HG03442 (cell line): ENCODE measurements around the gene ARHGEF16.

Experiments used
- ATAC-seq: cut with Tn5 transposase; IDR thresholded peaks from one replicate; pipeline ENCODE4 v1.9.1; 2021; ENCODE audit warnings: mild to moderate bottlenecking, moderate library complexity; ENCODE audit not compliant: unreplicated experiment

ARHGEF16 gene

DNA sequence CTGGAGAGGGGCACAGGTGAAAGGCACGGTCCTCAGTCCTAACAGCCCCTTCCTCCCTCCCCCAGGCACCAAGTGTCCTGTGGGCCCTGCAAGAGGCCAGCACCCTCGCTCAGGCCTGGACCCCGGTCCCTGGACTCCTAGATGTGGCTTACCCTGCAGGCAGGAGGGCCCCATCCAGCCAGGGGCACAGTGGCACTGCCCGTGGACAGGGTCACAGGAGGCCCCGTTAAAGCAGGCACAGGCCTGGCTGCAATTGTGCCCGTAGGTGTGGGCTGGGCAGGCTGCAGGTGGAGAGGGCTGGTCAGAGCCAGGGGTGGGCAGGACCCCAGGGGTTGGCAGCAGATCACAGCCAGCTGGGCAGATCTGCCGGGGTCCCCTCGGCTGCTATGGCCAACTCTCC lies 44.5 kb downstream of the ARHGEF16 start:
- no peak for ATAC-seq

DNA sequence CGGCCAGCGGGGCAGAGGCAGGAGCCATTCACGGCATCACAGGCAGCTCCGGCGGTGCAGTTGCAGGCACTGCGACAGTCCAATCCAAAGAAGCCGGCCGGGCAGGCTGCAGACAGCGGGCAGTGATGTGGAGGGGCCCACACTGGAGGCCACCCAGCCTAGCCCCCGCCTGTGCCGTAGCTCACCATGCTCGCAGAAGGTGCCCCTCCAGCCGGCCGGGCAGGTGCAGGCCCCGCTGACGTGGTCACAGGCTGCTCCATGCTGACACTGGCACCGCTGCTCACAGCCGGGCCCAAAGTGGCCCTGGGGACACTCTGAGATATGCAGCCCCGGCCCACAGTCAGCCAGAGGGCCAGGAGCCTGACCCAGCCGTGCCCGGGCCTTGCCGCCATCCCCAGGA lies 45.1 kb downstream of the ARHGEF16 start:
- ATAC-seq, result no peak

DNA sequence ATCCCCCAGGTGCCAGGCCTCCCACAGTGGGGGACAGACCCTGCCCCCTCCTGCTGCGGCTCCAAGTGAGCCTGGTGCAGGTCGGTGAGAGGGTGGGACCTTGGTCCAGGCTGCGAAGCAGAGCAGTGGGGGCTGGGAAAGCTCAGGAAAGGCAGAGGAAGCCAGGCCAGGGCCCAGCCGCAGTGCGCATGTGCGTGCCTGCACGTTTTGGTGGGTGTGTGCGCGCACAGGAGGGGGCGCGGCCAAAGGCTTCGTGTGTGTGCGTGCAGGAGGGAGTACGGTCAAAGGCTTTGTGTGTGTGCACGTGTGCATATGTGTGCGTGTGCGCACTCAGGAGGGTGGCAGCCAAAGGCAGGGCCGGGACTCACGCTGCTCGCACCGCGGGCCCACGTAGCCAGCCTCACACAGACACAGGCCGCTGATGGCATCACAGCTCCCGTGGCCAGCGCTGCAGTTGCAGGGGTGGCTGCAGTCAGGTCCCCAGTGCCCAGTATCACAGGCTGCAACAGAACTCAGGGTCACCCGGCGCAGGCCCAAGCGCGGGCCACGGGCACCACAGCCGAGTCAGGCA lies 45.9 kb downstream of the ARHGEF16 start:
- no peak for ATAC-seq

DNA sequence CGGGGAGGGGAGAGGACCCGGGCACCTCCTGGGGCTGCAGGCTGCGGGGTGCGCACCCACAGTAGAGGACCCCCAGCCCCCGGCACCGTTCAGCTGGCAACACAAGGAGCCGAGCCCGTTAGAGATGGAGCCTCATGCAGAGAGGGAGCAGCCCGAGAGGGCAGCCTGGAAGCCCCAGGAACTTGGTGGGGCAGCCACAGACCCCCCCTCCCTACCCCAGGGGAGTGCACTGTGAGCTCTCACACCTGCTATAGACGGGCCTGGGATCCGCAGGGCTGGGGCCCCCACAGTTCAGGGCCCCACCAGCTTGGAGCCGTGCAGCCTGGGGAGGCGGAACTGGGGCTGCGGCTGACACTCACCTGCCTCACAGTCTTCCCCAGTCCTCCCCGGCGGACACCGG lies 47.0 kb downstream of the ARHGEF16 start:
- no peak for ATAC-seq

DNA sequence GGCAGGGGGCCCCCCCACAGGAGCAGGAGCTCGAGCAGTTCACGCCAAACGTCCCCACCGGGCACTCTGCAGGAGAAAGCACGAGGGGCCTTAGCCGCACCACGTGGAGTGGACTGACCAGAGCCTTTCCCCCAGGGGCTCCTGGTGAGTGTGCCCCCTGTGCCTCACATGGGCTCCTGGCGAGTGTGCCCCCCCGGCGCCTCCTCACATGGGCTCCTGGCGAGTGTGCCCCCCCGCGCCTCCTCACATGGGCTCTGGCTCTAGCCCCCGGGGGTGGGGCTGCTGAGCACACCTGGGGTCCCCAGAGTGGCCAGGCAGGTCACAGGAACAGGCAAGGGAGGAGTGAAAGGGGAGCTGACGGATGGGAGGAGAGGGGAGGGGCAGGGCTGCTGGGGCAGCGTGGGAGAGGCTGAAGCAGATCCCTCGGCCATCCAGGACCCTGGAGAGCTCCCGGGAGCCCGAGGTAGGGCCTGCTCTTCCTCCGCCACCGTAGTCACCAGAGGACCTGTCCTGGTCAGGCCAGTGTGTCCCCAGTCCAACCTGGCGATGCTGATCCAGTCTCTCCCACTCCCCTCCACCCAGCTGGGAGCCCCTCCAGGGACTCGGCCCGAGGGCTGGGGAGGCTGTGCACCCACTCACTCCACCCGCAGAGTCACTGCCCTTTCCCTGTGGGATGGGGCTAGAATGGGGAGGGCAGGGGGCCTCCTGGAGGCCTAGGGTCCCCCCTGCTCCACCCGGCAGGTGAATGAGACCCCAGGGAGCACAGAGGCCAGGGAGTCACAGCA lies 47.6 kb downstream of the ARHGEF16 start:
- no peak for ATAC-seq

DNA sequence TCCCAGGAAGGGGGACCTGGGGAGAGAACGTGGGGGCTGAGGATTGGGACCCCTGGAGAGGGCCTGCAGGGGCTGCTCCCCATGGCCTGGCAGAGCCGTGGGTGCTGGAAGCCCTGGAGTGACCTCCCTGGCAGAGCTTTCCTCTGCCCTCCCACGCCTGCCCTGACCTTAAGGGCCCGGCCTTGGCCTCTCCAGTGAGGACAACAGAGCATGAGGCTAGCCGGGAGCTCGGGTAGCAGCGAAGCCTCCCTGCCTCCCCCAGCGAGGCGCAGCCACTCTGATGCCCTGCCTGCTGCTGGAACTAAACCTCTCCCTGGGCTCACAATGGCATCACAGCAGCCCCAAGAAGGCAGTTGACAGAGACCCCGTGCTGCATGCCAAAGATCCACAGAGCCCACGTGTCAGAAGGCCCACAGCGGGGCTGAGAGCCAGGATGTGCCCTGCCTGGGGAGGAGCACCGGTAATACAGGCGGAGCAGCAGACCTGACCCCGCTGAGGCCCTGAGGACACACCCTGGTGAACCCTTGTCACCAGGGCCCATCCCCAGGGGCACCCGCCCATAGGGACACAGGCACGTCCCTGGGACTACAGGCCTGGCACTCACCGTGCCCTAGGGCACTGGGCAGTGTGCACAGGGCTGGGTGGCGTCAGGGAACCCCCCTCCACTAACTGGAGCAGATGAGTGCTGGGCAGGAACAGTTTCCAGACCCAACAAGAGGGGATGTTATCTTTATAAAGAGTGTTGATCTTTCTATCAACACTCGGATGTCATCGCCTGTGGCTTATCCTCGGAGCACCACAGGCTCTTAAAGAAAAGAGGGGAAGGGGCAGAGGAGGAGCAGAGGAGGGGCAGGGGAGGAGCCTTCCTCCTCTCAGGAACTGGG lies 48.4 kb downstream of the ARHGEF16 start:
- no peak for ATAC-seq

DNA sequence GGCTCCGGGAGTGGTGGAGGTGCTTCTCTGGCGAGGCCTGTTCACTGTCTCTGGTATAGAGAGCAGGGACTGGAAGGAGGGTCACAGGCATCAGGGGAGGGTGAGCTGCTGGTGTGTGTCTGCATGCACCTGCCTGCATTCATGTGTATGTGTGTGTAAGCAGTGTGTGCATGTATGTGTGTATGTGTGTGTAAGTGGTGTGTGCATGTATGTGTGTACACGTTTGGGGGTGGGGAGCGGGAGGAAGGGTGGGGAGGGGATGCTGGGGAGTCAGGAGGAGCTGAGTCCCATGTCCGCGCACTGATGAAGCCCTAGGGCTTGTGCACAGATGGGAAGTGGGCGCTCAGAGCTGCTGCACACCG lies 49.0 kb downstream of the ARHGEF16 start:
- ATAC-seq, result no peak

DNA sequence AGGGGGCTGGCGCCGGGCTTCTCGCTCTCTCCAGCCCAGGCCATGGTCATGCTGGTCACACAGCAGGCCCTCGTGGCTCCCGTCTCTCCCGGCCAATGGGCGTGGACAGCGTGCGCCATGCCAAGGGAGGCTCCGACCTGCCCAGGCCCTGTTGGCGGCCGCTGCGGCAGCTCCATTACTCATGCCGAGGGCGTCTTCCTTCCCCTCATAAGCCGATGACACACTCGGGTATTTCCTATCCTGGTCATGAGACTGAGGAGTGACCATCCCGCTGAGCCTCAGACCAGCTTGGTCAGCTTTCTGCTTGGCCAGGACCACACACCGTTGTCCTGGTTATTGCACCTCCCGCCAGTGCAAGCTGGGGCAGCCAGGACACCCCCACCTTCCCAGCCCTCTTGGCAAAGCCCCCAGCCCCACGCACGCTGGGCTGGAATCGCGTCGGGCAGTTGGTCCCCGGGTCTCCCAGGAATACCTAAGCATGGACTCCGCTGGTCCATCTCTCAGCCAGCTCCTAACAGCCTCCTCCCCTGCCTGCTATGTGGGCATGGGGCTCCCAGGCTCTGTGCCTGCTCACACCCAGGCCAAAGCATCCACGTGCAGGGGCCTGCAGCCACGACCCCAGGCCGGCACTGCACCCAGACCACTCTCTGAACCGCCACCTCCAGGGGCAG lies 49.8 kb downstream of the ARHGEF16 start:
- no peak for ATAC-seq

DNA sequence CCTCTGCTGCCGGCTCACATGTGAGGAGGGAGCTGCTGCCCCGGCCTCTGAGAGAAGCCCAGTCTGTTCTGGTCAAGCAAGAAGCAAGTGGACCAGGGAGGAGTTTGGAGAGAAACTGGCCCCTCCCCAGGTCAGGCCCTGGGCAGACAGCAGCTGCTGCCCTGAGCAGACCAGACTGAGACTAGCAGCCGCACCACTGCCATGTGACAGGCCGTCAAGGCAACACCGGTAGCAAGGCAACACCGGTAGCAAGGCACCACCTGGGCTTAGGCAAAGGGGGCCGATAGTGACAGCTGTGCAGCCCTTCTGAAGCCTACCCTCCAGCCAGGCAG lies 50.3 kb downstream of the ARHGEF16 start:
- ATAC-seq, result no peak

DNA sequence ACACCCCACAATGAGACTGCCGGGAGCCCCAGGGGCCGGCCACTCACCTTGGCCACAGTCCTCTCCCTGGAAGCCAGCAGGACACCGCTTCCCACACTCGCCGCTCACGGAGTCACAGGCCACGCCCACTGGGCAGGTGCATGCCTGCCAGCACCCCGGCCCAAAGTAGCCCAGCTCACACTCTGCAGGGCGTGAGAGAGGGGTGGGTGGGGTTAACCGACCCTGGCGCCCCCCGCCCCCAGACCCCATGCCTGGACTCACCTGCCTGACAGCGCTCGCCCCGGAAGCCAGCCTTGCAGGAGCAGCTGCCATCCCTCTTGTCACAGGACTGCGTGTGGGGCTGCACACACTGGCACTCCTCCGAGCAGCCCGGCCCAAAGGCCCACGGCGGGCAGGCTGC lies 50.7 kb downstream of the ARHGEF16 start:
- ATAC-seq, result no peak

DNA sequence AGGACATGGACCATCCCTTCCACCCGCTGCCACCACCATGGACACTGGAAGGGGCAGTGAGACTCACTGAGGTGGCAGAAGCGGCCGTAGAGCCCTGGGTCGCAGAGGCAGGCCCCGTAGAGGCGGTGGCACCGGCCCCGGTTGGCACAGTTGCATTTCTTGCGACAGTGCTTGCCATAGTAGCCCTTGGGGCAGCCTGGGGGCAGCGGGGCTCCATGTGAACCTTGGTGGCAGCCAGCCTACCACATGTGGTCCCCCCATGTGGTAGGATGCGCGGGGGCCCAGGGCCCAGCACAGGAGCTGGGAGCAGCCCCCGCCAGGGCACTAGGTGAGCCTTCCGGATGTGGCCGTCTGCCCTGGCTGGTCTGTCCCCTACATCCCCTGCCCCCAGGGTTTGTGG lies 51.6 kb downstream of the ARHGEF16 start:
- ATAC-seq, result no peak

DNA sequence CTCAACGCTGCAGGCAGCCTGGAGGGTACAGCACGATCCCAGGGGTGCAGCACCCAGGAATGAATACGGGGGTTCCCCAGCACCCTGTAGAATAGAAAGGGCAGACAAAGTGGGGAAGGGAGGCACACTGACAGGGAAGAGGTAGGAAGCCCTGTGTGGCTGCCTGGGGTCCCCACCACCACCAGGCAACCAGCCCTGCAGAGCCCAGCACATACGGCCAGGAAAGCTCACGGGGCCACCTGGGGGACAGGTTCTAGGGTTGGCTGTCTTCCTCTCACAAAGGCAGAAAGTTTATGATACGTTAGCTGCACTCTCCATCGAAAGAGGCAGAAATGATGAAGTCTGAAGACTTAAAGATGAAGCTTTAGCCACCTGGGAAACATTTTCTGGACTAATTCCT lies 52.5 kb downstream of the ARHGEF16 start:
- ATAC-seq, result no peak

DNA sequence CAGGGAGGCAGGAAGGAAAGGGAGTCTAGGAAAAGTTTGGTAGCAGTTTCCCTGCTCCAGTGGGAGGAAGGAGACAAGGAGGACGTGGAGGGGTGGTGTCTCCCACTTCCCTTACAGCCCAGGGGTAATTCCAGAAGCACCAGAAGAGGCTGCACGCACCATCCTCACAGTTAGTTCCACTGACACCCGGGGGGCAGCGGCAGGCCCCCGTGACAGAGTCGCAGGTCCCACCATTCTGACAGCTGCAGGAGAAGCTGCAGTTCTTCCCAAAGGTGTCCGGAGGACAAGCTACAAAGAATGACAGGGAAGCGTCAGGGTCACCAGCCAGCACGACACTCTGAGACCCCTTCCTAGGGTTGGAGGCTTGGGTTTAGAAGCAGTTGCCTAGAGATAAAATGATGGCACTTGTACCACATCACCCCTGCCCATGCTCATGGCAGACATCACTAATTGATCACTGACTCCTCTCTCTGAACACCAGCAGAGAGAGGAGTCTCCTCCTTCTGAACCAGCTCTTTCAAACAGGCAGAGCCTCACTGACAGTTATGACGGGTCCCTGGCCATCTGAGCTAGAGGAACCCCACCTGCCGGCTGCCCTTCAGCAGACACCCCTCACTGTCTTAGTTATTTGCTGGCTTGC lies 53.3 kb downstream of the ARHGEF16 start:
- ATAC-seq, result no peak

DNA sequence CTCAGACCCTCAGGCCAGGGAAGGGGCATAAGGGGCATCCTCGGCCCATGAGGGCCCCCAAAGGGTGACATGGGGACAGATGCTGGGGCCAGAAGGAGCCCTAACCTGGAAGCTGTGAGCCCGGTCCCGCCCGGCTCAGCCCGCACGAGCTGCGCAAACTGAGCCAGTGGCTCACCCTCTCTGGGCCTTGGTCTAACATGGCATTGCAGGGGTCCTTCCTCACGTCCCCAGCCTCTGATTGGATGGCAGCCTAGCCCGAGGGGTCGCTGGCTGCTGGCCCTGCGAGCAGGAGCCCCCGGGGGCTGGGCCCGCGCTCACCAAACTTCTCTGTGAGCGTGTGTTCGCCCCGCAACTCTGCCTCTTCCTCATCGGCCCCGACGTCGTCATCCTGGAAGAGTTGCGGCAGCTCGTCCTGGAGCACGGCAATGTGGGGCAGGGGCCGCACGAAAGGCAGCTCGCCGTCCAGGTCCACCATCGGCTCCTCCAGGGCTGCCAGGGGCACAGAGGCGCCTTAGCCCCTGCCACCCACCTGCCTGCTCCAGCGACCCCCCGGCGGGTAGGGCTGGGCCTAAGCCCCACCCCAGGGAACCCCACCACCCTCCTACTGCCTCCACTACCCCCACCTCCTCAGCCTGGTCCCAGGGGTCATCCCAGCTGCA lies 54.4 kb downstream of the ARHGEF16 start:
- ATAC-seq, result no peak

DNA sequence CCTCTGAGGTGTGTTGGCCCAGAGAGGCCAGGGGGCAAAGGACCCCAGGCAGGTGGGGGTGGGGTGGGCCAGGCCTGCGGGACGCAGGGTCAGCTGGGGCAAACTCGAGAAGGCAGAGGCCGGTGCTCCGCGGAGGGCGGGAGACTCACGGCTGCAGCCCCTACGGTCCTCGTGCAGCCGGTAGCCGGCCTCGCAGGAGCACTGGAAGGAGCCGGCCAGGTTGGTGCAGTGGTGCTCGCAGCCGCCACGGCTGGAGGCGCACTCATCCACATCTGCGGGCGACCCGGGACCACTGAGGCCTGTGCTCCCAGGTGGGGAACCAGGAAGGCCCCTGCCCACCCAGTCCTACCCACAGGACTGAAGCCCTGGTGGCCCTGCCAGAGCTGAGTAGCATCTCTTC lies 55.3 kb downstream of the ARHGEF16 start:
- no peak for ATAC-seq

DNA sequence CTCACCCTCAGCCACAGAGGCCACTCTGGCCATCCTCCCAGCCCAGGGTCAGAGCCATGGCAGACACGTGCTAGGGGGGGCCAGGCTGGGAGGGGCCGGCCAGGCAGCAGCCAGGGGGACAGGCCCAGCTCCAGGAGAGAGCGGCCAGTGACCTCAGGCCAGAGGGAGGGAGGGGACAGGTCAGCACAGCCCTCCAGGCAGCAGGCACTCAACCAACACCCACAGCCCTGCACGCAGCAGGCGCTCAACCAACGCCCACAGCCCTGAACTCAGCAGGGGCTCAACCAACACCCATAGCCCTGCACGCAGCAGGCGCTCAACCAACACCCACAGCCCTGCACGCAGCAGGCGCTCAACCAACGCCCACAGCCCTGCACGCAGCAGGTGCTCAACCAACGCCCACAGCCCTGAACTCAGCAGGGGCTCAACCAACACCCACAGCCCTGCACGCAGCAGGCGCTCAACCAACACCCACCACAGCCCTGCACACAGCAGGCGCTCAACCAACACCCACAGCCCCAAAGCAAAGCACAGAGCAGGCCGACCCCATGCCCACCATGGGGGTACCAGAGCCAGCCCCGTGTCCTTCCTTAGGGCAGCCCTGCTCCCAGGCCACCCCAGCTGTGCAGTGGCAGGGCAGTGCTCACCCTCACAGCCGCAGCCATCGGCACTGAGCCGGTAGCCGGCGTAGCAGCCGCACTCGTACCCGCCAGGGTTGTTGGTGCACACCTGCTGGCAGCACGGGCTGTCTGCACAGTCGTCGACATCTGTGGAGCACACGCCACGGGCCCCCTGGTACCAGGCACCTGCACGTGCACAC lies 55.9 kb downstream of the ARHGEF16 start:
- no peak for ATAC-seq

DNA sequence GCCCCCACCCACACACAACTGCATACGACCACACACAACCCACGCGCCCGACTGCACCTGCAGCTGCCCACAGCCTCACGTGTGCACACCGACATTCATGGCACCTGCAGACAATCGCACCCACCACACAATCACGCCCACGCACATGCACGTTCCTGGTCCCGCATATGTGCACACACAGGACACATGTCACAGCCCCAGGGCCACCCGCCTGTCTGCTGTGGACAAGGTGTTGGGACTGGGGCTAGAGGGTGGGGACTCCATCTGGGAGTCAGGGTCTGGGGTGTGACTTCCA lies 56.4 kb downstream of the ARHGEF16 start:
- ATAC-seq, result no peak

DNA sequence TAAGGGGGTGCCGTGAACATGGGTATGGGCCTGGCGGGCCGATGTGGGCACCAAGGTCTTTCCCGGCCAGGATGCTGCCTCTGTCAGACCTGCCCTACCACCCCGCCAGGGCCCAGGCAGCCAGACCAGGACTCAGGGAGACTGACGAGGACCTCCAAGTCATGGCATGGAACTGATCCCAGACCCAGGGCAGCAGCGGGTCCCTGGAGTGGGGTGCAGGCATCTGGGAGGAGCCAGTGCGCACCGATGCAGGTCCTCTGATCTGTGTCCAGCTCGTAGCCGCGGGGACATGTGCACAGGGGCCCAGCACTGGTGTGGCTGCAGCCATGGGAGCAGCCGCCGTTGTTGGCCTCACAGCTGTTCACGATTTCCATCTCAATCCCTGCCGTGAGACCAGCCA lies 56.8 kb downstream of the ARHGEF16 start:
- no peak for ATAC-seq

DNA sequence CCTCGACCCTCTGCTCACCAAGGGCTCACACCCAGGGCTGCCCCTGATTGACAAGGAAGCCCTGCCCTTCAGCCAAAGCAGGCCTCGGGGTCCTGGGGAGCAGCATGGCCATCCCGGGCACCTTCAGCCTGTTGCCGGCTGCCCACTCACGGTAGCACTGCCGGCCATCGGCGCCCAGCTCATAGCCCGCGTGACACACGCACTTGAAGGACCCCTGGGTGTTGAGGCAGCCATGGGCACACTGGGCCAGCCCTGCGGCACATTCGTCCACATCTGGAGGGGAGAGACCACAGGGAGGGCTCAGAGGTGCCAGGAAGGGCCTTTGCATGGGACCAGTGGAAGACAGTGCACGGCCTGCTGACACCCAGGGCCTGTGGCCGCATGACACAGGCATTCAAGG lies 57.4 kb downstream of the ARHGEF16 start:
- no peak for ATAC-seq

DNA sequence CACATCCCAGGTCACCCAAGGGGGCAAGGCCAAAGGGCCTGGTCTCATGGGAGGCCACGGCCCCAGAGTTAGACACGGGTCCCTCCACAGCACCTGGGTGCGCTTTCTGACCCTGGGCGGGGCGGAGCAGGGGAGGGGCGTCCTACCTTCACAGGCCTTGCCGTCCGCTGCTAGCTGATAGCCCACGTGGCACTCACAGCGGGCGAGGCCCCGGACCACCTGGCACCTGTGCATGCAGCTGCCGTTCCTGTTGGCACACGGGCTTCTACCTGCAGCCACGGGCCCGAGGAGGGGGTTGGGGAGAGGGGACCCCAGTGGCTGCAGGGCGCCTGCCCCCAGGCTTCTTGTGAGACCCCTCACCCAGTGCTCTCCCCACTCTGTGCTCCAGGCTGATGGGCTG lies 59.9 kb downstream of the ARHGEF16 start:
- no peak for ATAC-seq
